Ishikawa (cell line): ENCODE data around the gene IL20RB.

Experiments
- EGR1 ChIP-seq: IDR thresholded peaks from 2 replicates; pipeline ENCODE4 v1.6.1; 2012
- EP300 ChIP-seq: IDR thresholded peaks from 2 replicates; pipeline ENCODE4 v1.6.1; 2012; ENCODE audit warnings: borderline replicate concordance
- RAD21 ChIP-seq: IDR thresholded peaks from 2 replicates; pipeline ENCODE4 v1.6.1; 2012; ENCODE audit warnings: low read depth
- TAF1 ChIP-seq: IDR thresholded peaks from 2 replicates; pipeline ENCODE4 v1.6.1; 2012; ENCODE audit warnings: low read depth, mild to moderate bottlenecking
- TCF12 ChIP-seq: IDR thresholded peaks from 2 replicates; pipeline ENCODE4 v1.6.1; 2012; ENCODE audit warnings: low read depth
- YY1 ChIP-seq: IDR thresholded peaks from 2 replicates; pipeline ENCODE4 v1.6.1; 2012; ENCODE audit warnings: low read depth
- TF ChIP-seq, protein P1 (sequence below): IDR thresholded peaks from 2 replicates; pipeline ENCODE4 v1.6.1; 2012
- TF ChIP-seq, protein P2 (sequence below): IDR thresholded peaks from 2 replicates; pipeline ENCODE4 v1.6.1; 2012
- TF ChIP-seq, protein P3 (sequence below): IDR thresholded peaks from 2 replicates; pipeline ENCODE4 v1.6.1; 2012; ENCODE audit warnings: low read depth, mild to moderate bottlenecking

DNA sequence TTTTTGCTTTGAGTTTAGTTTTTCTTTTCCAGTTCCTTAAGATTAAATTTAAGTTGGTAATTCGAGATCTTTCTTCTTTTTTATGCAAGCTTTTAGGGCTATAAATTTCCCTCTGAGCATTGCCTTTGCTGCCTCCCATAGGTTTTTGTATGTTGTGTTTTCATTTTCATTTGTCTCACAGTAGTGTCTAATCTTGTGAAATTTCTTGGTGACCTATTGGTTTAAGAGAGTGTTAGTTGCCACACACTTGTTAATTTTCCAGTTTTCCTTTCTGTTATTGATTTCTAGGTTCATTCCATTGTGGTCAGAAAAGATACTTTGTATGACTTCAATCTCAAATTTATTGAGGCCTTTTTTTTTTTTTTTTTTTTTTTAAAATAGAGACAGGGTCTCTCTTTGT, 18.3 kb upstream of the IL20RB start:
- TF ChIP-seq YY1 (no peak), TAF1 (no peak), TCF12 (no peak), EP300 (no peak), RAD21 (no peak), EGR1 (no peak)
- TF ChIP-seq, protein P1, sequence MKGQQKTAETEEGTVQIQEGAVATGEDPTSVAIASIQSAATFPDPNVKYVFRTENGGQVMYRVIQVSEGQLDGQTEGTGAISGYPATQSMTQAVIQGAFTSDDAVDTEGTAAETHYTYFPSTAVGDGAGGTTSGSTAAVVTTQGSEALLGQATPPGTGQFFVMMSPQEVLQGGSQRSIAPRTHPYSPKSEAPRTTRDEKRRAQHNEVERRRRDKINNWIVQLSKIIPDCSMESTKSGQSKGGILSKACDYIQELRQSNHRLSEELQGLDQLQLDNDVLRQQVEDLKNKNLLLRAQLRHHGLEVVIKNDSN: no peak
- TF ChIP-seq, protein P2, sequence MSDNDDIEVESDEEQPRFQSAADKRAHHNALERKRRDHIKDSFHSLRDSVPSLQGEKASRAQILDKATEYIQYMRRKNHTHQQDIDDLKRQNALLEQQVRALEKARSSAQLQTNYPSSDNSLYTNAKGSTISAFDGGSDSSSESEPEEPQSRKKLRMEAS: no peak
- TF ChIP-seq, protein P3, sequence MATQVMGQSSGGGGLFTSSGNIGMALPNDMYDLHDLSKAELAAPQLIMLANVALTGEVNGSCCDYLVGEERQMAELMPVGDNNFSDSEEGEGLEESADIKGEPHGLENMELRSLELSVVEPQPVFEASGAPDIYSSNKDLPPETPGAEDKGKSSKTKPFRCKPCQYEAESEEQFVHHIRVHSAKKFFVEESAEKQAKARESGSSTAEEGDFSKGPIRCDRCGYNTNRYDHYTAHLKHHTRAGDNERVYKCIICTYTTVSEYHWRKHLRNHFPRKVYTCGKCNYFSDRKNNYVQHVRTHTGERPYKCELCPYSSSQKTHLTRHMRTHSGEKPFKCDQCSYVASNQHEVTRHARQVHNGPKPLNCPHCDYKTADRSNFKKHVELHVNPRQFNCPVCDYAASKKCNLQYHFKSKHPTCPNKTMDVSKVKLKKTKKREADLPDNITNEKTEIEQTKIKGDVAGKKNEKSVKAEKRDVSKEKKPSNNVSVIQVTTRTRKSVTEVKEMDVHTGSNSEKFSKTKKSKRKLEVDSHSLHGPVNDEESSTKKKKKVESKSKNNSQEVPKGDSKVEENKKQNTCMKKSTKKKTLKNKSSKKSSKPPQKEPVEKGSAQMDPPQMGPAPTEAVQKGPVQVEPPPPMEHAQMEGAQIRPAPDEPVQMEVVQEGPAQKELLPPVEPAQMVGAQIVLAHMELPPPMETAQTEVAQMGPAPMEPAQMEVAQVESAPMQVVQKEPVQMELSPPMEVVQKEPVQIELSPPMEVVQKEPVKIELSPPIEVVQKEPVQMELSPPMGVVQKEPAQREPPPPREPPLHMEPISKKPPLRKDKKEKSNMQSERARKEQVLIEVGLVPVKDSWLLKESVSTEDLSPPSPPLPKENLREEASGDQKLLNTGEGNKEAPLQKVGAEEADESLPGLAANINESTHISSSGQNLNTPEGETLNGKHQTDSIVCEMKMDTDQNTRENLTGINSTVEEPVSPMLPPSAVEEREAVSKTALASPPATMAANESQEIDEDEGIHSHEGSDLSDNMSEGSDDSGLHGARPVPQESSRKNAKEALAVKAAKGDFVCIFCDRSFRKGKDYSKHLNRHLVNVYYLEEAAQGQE: no peak
